Measurements from ENCODE around the gene UBN1. TPM values are rescaled to one million over a fixed set of nuclear protein-coding genes. Genes with fewer than 3 reads are reported as not detected.
A peak's percentile ranks its signal among the peaks of the same experiment; 100 is the strongest.

The UBN1 gene
- total and polyA plus RNA-seq, 2 of the 13 experiments (the other 11 are each of a cell fraction or from before 2014, with no cell fraction given): 10.6 to 23.5 TPM

GRCh38 chr16:4859190-4859899 is 12.1 kb downstream of the UBN1 start:
- H3K9me3 ChIP-seq (ENCODE audit: low read length): no peaks in the 10 kb centered on the region
- peaks cover 21% of the 10 kb centered on the region for H3K79me2 ChIP-seq (ENCODE audit: insufficient read depth, low read length)
- no peak for DNase-seq (ENCODE audit: low spot score)
- POLR2A ChIA-PET: no interaction called here
- CTCF ChIA-PET (ENCODE audit: low intra/inter-chr PET ratio, low total read pairs): no interaction called here
- no peak overlapping the region for H3K27ac ChIP-seq (ENCODE audit: extremely low read length, insufficient read depth, low read length)
- no peak overlapping the region for H3K9ac ChIP-seq (ENCODE audit: insufficient read depth, low read depth, low read length)
- no TSS peak for BruUV-seq (replicated peaks)
- no peaks in the 10 kb centered on the region for H3K27me3 ChIP-seq (ENCODE audit: control insufficient read depth in 1 of 2, insufficient read depth in 2 of 2, low read length in 2 of 2)
- ATAC-seq: no peak
- H3K4me3 ChIP-seq (replicated peaks in 1 of 3; ENCODE audit: insufficient read depth in 1 of 3, low read depth in 2 of 3, low read length in 3 of 3): no peak overlapping the region
- 97% methylated on average over 16 of the region's 17 CpGs for WGBS (ENCODE audit: low lambda C conversion rate)
- intact Hi-C loops (cut with micrococcal nuclease; ENCODE audit: unreplicated experiment): no loop called here
- H4K20me1 ChIP-seq (ENCODE audit: insufficient read depth, low read length): no peaks in the 10 kb centered on the region
- peaks cover 29 to 94% of the 10 kb centered on the region in 2 experiments for H3K36me3 ChIP-seq (replicated peaks in 1 of 2; ENCODE audit: control insufficient read depth in 1 of 2, insufficient read depth in 2 of 2, low read length in 2 of 2)
- no peak for TF ChIP-seq ZNF382 (CRISPR knock-in tag; IDR thresholded peaks at IDR 0.05; ENCODE audit: borderline replicate concordance)
- TF ChIP-seq RBM22 (optimal IDR thresholded peaks at IDR 0.05; ENCODE audit: low read length): peak; percentile 56
- H3K4me2 ChIP-seq (ENCODE audit: low read depth, low read length): no peak overlapping the region
- H2AFZ ChIP-seq (ENCODE audit: low read length): no peak overlapping the region
- in situ Hi-C loops (cut with HindIII; ENCODE audit: extremely low pct_ligation_motif_present, low pct_unique_long_range_greater_than_20kb): no loop called here
- peaks cover 8% of the 10 kb centered on the region; the same call in 1 of the 2 replicates for H3K4me1 ChIP-seq (ENCODE audit: insufficient read depth, low read length)
- FAIRE-seq: no peak

GRCh38 chr16:4859900-4860255 is 12.6 kb downstream of the UBN1 start:
- peaks cover 26% of the 10 kb centered on the region for H3K79me2 ChIP-seq (ENCODE audit: insufficient read depth, low read length)
- FAIRE-seq (no peak), ATAC-seq (no peak), DNase-seq (ENCODE audit: low spot score) (no peak)
- H3K9me3 ChIP-seq (ENCODE audit: low read length): no peaks in the 10 kb centered on the region
- CTCF ChIA-PET (ENCODE audit: low intra/inter-chr PET ratio, low total read pairs): no interaction called here
- BruUV-seq (replicated peaks): no TSS peak
- peaks cover 8% of the 10 kb centered on the region; the same call in 1 of the 2 replicates for H3K4me1 ChIP-seq (ENCODE audit: insufficient read depth, low read length)
- no peaks in the 10 kb centered on the region for H3K27me3 ChIP-seq (ENCODE audit: control insufficient read depth in 1 of 2, insufficient read depth in 2 of 2, low read length in 2 of 2)
- H4K20me1 ChIP-seq (ENCODE audit: insufficient read depth, low read length): no peaks in the 10 kb centered on the region
- H3K27ac ChIP-seq (ENCODE audit: extremely low read length, insufficient read depth, low read length): no peak overlapping the region
- 96% methylated on average over 10 of the region's 10 CpGs for WGBS (ENCODE audit: low lambda C conversion rate)
- H3K9ac ChIP-seq (ENCODE audit: insufficient read depth, low read depth, low read length): no peak overlapping the region
- POLR2A ChIA-PET: no interaction called here
- H3K36me3 ChIP-seq (replicated peaks in 1 of 2; ENCODE audit: control insufficient read depth in 1 of 2, insufficient read depth in 2 of 2, low read length in 2 of 2): peaks cover 29 to 95% of the 10 kb centered on the region in 2 experiments
- in situ Hi-C loops (cut with HindIII; ENCODE audit: extremely low pct_ligation_motif_present, low pct_unique_long_range_greater_than_20kb): no loop called here
- no peak overlapping the region for H3K4me2 ChIP-seq (ENCODE audit: low read depth, low read length)
- no peak overlapping the region for H3K4me3 ChIP-seq (replicated peaks in 1 of 3; ENCODE audit: insufficient read depth in 1 of 3, low read depth in 2 of 3, low read length in 3 of 3)
- intact Hi-C loops (cut with micrococcal nuclease; ENCODE audit: unreplicated experiment): no loop called here
- no peak overlapping the region for H2AFZ ChIP-seq (ENCODE audit: low read length)
- TF ChIP-seq MED8 (CRISPR knock-in tag; IDR thresholded peaks at IDR 0.05; ENCODE audit: insufficient replicate concordance) (no peak), EED (CRISPR knock-in tag; IDR thresholded peaks at IDR 0.05) (no peak), ZBTB3 (CRISPR knock-in tag; IDR thresholded peaks at IDR 0.05; ENCODE audit: borderline replicate concordance, low read depth) (no peak), ZNF331 (CRISPR knock-in tag; IDR thresholded peaks at IDR 0.05) (no peak), ZSCAN25 (CRISPR knock-in tag; IDR thresholded peaks at IDR 0.05) (no peak), HMG20B (CRISPR knock-in tag; conservative IDR thresholded peaks at IDR 0.05) (no peak), PAXIP1 (CRISPR knock-in tag; conservative IDR thresholded peaks at IDR 0.05) (no peak), PLRG1 (conservative IDR thresholded peaks at IDR 0.05) (no peak), ZNF562 (CRISPR knock-in tag; IDR thresholded peaks at IDR 0.05; ENCODE audit: borderline replicate concordance) (no peak), ZNF276 (CRISPR knock-in tag; IDR thresholded peaks at IDR 0.05; ENCODE audit: low read depth) (no peak)

Data from HepG2 (cell line).